ENCODE data around the gene PLXNB1.

PLXNB1 gene, protein sequence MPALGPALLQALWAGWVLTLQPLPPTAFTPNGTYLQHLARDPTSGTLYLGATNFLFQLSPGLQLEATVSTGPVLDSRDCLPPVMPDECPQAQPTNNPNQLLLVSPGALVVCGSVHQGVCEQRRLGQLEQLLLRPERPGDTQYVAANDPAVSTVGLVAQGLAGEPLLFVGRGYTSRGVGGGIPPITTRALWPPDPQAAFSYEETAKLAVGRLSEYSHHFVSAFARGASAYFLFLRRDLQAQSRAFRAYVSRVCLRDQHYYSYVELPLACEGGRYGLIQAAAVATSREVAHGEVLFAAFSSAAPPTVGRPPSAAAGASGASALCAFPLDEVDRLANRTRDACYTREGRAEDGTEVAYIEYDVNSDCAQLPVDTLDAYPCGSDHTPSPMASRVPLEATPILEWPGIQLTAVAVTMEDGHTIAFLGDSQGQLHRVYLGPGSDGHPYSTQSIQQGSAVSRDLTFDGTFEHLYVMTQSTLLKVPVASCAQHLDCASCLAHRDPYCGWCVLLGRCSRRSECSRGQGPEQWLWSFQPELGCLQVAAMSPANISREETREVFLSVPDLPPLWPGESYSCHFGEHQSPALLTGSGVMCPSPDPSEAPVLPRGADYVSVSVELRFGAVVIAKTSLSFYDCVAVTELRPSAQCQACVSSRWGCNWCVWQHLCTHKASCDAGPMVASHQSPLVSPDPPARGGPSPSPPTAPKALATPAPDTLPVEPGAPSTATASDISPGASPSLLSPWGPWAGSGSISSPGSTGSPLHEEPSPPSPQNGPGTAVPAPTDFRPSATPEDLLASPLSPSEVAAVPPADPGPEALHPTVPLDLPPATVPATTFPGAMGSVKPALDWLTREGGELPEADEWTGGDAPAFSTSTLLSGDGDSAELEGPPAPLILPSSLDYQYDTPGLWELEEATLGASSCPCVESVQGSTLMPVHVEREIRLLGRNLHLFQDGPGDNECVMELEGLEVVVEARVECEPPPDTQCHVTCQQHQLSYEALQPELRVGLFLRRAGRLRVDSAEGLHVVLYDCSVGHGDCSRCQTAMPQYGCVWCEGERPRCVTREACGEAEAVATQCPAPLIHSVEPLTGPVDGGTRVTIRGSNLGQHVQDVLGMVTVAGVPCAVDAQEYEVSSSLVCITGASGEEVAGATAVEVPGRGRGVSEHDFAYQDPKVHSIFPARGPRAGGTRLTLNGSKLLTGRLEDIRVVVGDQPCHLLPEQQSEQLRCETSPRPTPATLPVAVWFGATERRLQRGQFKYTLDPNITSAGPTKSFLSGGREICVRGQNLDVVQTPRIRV (N-terminal part only)

DNA sequence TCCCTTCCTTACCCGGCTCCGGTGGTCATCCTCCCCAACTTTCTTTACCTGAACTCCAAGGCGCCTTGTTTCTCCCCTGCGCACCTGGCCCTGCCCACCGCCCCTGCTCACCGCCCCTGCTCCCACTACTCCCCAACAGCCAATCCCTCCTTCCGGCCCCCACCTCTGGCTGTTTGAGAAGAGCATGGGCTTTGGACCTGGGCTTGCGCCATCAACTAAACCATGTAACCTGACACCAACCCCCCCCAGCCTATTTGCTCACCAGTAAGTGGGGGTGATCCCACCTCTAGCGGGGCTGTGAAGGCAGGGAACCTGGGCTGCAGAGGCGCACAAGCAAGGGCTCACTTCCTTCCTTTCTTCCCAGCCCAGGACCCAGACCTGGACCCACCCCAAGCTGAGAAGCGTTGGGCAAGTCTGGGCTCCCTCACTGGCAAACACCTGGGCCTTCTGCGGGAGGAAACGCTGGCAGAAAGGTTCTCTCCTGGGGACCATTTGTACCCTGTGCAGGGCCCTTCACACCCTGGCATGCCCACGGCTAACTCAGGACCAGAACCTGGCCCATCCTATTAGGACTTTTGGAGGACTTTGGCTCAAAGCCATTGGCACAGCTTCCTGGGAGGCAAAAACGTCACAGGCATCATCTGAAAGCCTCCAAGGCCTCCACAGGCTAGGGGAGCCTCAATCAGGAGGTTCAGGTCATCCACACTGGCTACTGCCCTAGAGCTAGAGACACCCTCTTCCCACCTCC is at the start of gene PLXNB1:
TSS of gene PLXNB1 (minus strand) at position 127 of the 748 bp plus-strand sequence. CDS start 5,475 bp downstream, outside the sequence.
- Histone ChIP-seq H3K27me3 (peaks cover 44% of the 10 kb centered on the region), H3K27ac (peak within 1 kb of the TSS; percentile 29), H3K36me3 (peaks cover 16% of the 10 kb centered on the region), H3K9me3 (no peaks in the 10 kb centered on the region), H3K4me3 (ENCODE audit: low read depth in 1 of 2, low read length in 1 of 2) (peak within 1 kb of the TSS; percentile 66 to 78), H3K4me1 (ENCODE audit: control insufficient read depth in 1 of 2, insufficient read depth in 1 of 2, low read depth in 1 of 2, low read length in 1 of 2) (peaks cover 5 to 15% of the 10 kb centered on the region in 2 experiments)
- TF ChIP-seq, protein P1, sequence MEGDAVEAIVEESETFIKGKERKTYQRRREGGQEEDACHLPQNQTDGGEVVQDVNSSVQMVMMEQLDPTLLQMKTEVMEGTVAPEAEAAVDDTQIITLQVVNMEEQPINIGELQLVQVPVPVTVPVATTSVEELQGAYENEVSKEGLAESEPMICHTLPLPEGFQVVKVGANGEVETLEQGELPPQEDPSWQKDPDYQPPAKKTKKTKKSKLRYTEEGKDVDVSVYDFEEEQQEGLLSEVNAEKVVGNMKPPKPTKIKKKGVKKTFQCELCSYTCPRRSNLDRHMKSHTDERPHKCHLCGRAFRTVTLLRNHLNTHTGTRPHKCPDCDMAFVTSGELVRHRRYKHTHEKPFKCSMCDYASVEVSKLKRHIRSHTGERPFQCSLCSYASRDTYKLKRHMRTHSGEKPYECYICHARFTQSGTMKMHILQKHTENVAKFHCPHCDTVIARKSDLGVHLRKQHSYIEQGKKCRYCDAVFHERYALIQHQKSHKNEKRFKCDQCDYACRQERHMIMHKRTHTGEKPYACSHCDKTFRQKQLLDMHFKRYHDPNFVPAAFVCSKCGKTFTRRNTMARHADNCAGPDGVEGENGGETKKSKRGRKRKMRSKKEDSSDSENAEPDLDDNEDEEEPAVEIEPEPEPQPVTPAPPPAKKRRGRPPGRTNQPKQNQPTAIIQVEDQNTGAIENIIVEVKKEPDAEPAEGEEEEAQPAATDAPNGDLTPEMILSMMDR (IDR thresholded peaks at IDR 0.05), result no peak

DNA sequence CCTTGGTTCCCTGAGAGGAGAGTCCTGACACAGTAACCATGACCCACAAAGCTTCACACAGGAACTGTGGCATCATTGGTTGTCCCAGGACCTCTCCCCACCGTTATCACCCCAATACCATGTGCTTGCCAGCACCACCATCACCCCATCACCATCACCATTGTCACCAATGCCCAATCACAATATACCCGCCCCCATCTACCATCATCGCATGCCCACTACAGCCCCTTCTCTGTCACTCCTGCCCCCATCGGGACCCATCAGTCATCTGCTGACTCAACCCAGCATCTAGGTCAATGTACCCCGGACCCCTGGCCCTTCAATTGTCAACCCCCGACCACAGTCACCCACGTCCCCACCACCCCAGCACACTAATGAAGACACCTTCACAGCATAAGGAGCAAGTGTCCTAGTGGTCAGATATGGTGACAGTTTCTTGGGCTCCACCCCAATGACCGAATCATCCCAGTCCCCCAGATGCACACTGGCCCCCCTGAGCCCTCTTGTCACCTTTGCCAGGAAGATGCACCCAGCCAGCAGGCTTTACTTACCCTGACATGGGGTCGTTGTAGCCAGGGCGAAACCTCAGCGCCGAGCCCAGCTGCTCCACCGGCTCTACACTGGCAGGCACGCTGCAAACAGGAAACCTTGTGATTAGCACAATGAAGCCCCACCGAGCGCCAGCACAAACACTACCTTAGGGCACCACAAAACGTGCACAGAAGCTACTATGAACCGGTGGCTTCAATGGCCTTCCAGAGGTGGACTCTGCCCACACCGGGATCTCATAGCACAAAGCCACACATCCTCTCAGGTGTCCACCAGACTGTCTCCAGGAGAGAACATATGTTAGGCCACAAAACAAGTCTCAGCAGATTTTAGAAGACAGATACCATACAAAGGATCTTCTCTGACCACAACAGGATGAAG is 49.0 kb upstream of the PLXNB1 start:
- Histone ChIP-seq H3K27ac (no peak overlapping the region), H3K4me3 (ENCODE audit: low read depth in 1 of 2, low read length in 1 of 2) (no peak overlapping the region), H3K4me1 (ENCODE audit: control insufficient read depth in 1 of 2, insufficient read depth in 1 of 2, low read depth in 1 of 2, low read length in 1 of 2) (peaks cover 9 to 18% of the 10 kb centered on the region in 2 experiments), H3K9me3 (no peaks in the 10 kb centered on the region), H3K36me3 (peaks cover 7% of the 10 kb centered on the region), H3K27me3 (no peaks in the 10 kb centered on the region)
- TF ChIP-seq, protein P1 (IDR thresholded peaks at IDR 0.05), result no peak

DNA sequence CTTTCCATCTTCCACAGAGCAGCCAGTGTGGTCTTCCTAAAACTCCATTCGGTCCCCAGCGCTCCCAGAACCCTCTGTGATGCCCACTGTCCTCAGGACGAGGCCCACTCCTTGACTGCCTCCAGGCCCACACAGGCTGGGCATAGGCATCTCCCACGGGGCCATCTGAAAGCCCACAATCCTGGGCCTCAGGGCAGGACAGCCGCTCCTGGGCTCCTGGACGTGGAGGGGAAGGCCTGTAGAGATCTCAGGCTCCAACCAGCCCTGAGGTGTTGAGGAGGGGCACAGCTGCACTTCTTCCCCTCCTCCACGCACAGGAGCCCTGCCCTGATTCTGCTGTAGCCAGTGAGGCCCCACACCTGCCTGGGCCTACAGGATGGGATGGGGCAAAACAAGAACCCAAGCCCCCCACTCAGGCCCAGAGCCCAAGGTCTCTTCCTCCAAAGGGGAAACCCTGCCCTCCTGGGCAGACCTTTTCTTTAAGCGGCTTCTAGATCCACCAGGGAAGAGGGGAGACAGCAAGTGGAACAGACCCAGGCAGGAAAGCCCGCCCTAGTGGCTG is 48.2 kb upstream of the PLXNB1 start:
- Histone ChIP-seq H3K36me3 (peaks cover 7% of the 10 kb centered on the region), H3K4me1 (ENCODE audit: control insufficient read depth in 1 of 2, insufficient read depth in 1 of 2, low read depth in 1 of 2, low read length in 1 of 2) (peaks cover 14 to 23% of the 10 kb centered on the region in 2 experiments), H3K27ac (no peak overlapping the region), H3K27me3 (no peaks in the 10 kb centered on the region), H3K9me3 (no peaks in the 10 kb centered on the region), H3K4me3 (ENCODE audit: low read depth in 1 of 2, low read length in 1 of 2) (no peak overlapping the region)
- TF ChIP-seq, protein P1 (IDR thresholded peaks at IDR 0.05), result no peak

DNA sequence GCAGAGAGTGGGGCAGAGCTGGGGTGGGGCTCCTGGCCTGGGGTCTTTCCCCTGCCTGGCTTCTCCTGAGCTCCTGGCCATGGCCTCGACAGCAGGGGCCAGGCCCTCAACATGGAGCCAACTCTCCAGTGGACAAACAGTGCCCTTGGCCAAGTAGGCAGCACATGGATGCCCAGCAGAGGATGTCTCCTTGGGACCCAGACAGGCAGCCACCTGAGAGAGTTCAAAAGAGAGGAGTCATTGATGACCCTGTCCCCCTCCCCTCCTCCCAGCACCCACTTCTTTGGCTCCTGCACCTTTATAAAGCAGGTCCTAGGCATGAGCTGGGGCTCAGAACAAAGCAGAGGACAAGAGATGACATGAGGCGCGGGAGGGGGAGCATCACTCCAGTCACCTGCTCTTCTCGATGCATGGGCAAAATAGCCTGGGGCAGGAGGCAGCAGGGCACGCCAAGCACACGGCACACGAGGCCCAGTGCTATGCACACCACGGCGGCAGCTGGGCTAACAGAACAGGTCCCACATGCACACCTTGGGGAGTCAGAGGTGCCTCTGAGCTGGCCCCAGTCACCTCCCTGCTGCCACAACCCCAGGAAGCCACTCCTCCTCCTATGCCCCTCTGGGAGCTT is 46.7 kb upstream of the PLXNB1 start:
- H3K4me3 ChIP-seq (ENCODE audit: low read depth in 1 of 2, low read length in 1 of 2), result no peak overlapping the region
- no peaks in the 10 kb centered on the region for H3K9me3 ChIP-seq
- no peak overlapping the region for H3K27ac ChIP-seq
- H3K4me1 ChIP-seq (ENCODE audit: control insufficient read depth in 1 of 2, insufficient read depth in 1 of 2, low read depth in 1 of 2, low read length in 1 of 2), result peaks cover 28 to 37% of the 10 kb centered on the region in 2 experiments
- H3K27me3 ChIP-seq, result no peaks in the 10 kb centered on the region
- TF ChIP-seq, protein P1 (IDR thresholded peaks at IDR 0.05), result no peak
- H3K36me3 ChIP-seq, result peaks cover 7% of the 10 kb centered on the region
